Activated gamma-delta T cell treated with Interleukin-2 at 50 U/mL for 16 hours (primary cell): ENCODE results near the gene ACSM3.
"Not testable (repeated sequence)": the region's sequence is repeated elsewhere in the genome, so short reads cannot be mapped to it uniquely, and the experiment has no call there.

Experiments
- DNase-seq: peaks from one replicate; pipeline ENCODE4 v3.0.0-alpha.2; 2020

The ACSM3 gene

GRCh38 chr16:20761175-20761574 lies 2.6 kb upstream of the ACSM3 start:
- no peak for DNase-seq

DNA sequence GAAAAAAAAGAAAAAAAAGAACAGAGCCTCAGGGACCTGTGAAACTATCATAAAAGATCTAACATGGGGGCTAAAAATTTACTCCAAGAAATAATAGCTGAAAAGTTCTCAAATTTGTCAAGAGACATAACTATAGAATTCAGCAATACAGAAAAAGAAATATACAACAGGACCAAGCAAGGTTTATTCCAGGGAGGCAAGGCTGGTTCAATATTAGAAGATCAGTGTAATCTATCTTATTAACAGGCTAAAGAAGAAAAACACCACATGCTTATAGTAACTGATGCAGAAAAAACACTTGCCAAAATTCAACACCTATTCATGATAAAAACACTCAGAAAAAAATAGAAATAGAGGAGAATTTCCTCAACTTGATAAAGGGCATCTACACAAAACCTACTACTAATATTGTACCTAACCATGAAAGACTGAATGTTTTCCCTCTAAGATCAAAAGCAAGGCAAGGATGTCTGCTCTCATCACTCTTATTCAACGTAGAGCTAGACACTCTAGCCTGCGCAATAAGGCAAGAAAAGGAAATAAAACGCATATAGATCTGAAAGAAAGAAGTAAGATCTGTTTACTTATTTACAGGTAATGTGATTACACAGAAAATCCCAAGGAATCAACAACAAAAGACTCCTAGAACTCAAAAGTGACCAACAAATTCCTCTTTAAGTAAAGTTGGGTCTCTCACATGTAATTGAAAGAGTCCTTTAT lies 1.2 kb upstream of the ACSM3 start:
- DNase-seq: no peak

GRCh38 chr16:20764448-20764847 lies 634 bp downstream of the ACSM3 start:
- DNase-seq: not testable (repeated sequence)

- DNase-seq: no peak
Measured at GRCh38 chr16:20765732-20766131, 1.9 kb downstream of the ACSM3 start.

DNA sequence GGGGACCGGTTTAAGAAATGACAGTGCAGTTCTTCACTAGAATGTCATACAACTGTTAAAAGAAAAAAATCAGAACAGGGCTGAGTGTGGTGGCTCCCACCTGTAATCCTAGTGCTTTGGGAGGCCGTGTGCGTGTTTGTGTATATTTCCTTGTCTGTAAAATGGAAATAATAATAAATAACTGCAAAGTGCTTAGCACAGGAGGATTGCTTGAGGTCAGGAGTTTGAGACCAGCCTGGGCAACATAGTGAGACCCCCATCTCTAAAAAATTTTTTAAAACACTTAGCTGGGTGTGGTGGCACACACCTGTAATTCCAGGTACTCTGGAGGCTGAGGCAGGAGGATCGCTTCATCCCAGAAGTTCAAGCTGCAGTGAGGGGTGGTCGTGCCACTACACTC lies 2.5 kb downstream of the ACSM3 start:
- DNase-seq: no peak

GRCh38 chr16:20767577-20767976 lies 3.8 kb downstream of the ACSM3 start:
- DNase-seq: no peak

- no peak for DNase-seq
Measured at GRCh38 chr16:20768121-20768520, 4.3 kb downstream of the ACSM3 start.

GRCh38 chr16:20768818-20769217 lies 5.0 kb downstream of the ACSM3 start:
- DNase-seq: no peak

DNA sequence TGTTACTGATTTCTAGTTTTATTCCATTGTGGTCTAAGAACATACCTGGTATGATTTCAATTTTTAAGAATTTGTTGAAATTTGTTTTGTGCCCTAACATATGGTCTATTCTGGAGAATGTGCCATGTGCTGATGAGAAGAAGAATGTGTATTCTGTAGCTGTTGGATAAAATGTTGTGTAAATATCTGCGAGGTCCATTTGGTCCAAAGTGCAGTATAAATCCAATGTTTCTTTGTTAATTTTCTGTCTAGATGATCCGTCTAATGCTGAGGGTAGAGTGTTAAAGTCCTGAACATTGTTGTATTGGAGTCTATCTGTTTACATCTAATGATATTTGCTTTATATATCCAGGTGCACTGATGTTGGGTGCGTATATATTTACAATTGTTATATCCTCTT lies 9.9 kb downstream of the ACSM3 start:
- no peak for DNase-seq

DNA sequence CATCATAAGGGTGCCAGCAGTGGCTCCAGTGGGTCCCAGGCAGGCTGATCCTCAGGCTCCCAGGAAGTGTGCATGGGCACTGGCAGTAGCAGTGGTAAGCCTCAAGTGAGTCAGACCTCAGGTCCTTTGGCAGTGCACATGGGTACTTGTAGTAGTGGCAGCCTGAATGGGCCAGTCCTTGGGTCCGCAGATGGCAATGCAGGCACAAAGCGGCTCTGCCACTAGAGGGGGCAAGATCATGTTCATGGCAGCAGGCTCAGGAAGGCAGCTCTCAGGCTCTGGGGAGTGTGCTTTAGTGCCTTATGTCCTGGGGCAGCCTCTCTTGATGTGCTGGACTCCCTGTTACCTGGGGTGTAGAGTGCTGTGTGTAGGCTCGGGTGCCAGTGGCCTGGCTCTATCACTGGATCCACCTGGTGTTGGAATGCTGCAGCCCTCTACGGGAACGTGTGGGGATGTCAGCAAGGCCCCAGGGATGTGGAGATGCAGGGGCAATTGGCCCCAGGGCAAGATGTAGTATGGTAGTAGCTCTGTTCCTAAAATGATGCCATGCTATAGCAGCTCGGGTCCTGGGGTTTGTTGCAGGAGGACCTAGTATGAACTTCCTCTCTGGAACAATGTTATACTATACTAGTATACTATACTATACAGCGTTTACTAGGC lies 11.0 kb downstream of the ACSM3 start:
- DNase-seq: peak; percentile 26

GRCh38 chr16:20781697-20782096 lies 17.9 kb downstream of the ACSM3 start:
- DNase-seq: no peak

GRCh38 chr16:20782470-20782869 lies 18.7 kb downstream of the ACSM3 start:
- no peak for DNase-seq

DNA sequence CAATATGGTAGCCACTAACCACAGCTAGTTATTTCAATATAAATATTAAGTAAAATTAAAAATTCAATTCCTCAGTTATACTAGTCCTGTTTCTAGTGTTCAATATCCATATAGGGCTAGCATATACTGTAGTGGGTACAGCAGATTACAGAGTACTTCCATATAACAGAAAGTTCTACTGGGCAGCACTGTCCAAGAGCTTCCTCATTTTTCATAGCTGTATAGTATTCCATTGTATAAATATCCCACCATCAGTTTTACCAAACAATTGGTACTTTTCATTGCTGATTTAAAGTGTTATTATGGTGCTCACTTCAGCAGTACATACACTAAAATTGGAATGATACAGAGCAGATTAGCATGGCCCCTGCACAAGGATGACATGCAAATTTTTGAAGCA lies 20.4 kb downstream of the ACSM3 start:
- no peak for DNase-seq

DNA sequence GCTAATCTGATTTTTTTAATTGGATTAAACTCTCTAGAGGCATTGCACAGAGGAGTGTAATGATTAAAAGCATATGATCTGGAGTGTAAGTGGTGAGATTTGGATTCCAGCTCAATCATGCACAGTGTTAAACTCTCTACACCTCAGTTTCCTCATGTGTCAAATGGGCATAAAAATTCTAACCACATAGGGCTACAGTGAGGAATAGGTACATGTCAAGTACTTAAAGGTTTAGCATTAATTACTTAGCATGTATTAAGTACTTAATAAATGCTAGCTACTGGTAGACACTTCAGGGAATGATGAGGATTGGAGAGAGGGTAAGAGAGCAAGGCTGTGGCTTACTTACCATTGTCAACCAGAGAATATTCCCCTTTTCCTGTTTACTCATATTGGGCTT lies 25.3 kb downstream of the ACSM3 start:
- no peak for DNase-seq

DNA sequence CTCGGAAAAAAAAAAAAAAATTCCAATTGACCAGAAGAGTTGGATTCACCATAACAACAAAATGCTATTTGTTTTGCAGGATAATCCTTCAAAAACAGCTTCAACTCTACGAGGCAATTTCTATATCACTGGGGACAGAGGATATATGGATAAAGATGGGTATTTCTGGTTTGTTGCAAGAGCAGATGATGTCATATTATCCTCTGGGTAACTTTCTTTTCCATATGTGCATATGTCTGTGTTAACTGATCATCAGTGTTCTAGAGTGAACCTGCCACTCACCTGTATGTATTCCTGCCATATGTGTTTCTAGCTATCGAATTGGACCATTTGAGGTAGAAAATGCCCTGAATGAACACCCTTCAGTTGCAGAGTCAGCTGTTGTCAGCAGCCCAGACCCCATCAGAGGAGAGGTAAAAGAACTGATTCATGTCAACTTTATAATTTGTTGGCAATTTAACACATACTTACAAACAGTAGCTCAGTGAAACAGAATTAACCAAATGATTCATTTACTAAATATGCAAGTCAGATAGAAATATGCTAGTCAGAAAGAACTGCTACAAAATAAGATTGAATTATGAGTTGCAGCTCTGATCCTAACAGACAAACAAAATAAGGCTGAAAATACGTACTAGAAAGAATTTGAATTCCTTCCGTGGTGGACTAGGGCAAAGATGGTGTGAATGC lies 28.3 kb downstream of the ACSM3 start:
- DNase-seq: no peak

DNA sequence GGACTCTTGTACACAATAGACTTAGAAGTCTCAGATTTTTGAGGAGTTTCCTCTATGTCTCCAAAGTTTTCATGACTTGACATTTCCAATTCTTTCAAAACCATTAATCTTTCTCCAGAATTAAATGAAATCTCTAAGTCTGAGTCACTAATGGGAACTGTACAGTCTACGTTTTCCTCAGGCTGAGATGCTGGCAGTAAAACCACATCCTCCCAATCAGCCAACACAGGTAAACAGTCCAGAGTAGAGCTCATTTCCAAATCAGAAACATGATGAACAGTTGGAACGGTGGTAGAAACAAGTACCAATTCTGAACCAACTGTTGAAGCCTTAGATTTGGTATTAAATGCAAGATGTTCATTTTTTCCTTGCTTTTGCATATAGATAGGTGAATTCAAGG lies 34.5 kb downstream of the ACSM3 start:
- DNase-seq: no peak

- DNase-seq: no peak
Measured at GRCh38 chr16:20799599-20799998, 35.8 kb downstream of the ACSM3 start.

- no peak for DNase-seq
Measured at GRCh38 chr16:20801278-20801677, 37.5 kb downstream of the ACSM3 start.

- no peak for DNase-seq
Measured at GRCh38 chr16:20803192-20803560, 39.4 kb downstream of the ACSM3 start.

GRCh38 chr16:20803561-20804214 lies 39.9 kb downstream of the ACSM3 start:
- no peak for DNase-seq

GRCh38 chr16:20805684-20806167 lies 41.9 kb downstream of the ACSM3 start:
- not testable (repeated sequence) for DNase-seq

- DNase-seq: peak; percentile 66
Measured at GRCh38 chr16:20806168-20807050, 42.6 kb downstream of the ACSM3 start, which contains the start of the genes ERI2 and REXO5. Gene ERI2, minus strand, starts transcription at chr16:20806472. Its CDS starts 42 bp downstream, at chr16:20806430. Gene REXO5, plus strand, starts transcription at chr16:20806527. Its CDS starts 427 bp downstream, at chr16:20806954.
